Fibroblast of peridontal ligament (primary cell): ENCODE measurements around the gene RBM4.
A peak's percentile ranks its signal among the peaks of the same experiment; 100 is the strongest.
"Not testable (repeated sequence)": the region's sequence is repeated elsewhere in the genome, so short reads cannot be mapped to it uniquely, and the experiment has no call there.

Source experiments
- DNase-seq: peaks from one replicate; pipeline ENCODE4 v3.0.0-alpha.2; 2010; ENCODE audit errors: extremely low read depth

Gene RBM4

DNA sequence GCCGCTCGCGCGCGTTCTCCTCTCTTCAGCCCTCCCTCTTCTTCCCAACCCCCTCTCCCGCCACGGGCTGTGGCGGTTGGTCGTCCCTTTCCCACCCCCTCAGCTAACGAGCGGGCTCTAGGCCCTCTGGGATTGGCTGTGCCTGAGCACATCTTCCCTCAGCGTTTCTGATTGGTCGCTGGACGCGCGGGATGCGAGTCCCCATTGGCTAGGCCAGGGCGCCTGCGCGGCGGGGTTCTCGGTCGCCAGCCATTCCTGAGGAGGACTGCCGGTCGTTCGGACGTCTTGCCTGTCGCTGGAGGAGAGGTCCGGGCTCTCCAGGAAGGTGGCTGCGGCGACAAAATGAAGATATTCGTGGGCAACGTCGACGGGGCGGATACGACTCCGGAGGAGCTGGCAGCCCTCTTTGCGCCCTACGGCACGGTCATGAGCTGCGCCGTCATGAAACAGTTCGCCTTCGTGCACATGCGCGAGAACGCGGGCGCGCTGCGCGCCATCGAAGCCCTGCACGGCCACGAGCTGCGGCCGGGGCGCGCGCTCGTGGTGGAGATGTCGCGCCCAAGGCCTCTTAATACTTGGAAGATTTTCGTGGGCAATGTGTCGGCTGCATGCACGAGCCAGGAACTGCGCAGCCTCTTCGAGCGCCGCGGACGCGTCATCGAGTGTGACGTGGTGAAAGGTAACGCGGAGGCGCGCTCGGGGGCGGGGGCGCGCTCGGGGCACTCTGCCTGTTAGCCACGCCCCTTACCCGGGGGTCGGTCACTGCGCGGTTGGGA lies 21.9 kb upstream of the RBM4 start, which contains the start of gene RBM14:
TSS of gene RBM14 (plus strand) at position 252 of the 776 bp plus-strand sequence. CDS start at position 343, 91 bp downstream.
- DNase-seq: peak; percentile 99

- no peak for DNase-seq
Measured at GRCh38 chr11:66617155-66617834, 21.2 kb upstream of the RBM4 start.

GRCh38 chr11:66619080-66619554 lies 19.4 kb upstream of the RBM4 start:
- peak; percentile 77 for DNase-seq

- DNase-seq: no peak
Measured at GRCh38 chr11:66624450-66624849, 14.1 kb upstream of the RBM4 start.

DNA sequence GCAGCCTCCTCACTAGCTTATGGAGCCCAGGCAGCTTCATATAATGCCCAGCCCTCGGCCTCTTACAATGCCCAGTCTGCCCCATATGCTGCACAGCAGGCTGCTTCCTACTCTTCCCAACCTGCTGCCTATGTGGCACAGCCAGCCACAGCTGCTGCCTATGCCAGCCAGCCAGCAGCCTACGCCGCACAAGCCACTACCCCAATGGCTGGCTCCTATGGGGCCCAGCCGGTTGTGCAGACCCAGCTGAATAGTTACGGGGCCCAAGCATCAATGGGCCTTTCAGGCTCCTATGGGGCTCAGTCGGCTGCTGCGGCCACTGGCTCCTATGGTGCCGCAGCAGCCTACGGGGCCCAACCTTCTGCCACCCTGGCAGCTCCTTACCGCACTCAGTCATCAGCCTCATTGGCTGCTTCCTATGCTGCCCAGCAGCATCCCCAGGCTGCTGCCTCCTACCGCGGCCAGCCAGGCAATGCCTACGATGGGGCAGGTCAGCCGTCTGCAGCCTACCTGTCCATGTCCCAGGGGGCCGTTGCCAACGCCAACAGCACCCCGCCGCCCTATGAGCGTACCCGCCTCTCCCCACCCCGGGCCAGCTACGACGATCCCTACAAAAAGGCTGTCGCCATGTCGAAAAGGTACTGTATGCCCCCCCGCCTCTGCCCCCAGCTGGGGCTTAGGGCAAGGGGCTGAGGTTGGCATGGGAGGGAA lies 13.3 kb upstream of the RBM4 start:
- DNase-seq: no peak

DNA sequence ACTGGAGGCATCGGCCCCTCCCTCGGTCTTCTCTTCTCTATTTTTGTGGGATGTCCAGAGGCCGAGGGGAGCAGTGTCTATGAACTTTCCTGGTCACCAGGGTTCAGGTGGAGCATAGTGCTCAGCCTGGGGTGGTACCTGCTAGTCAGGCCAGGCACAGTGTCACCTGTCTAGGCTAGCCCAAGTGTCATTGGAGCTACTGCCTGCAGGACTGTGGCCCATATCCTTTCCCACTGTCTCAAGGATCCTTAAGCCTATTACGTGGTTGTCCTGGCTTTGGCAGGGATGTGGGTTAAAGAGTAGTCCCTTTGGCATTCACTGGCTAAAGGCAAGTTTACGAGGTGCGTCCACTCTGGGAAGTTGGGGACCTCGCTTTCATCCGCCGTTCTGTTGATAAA lies 12.8 kb upstream of the RBM4 start:
- no peak for DNase-seq

DNA sequence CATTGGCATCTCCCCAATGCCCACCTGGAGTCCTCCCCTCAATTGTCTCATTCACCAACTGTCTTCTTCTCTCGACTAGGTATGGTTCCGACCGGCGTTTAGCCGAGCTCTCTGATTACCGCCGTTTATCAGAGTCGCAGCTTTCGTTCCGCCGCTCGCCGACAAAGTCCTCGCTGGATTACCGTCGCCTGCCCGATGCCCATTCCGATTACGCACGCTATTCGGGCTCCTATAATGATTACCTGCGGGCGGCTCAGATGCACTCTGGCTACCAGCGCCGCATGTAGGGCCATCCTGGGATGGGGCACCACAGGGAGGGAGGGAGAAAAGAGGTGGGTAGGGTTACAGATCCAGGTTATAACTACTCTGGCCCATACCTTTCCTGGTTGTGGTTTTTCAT lies 12.1 kb upstream of the RBM4 start:
- no peak for DNase-seq

DNA sequence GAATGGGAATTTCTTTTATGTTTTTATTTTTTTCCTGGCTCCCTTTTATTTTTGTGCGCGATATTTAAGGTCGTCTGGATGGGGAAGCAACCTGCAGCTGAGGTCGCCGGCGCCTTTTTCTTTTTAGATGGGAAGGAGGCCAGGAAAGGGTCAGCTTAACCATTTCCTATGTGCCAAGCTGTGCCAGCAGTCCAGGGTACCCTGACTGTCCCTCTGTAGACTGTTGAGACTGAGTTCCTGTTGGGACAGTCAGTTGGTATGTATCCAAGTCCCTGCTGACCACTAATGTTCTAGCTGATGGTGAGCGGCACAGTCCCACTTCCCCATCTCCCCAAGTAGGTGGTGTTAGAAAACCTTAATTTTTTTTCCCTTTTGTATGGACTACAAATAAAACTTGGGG lies 11.6 kb upstream of the RBM4 start:
- DNase-seq: no peak

GRCh38 chr11:66628061-66628603 lies 10.4 kb upstream of the RBM4 start:
- DNase-seq: no peak

GRCh38 chr11:66629356-66629755 lies 9.1 kb upstream of the RBM4 start:
- DNase-seq: no peak

- DNase-seq: no peak
Measured at GRCh38 chr11:66631883-66632282, 6.6 kb upstream of the RBM4 start.

- DNase-seq: no peak
Measured at GRCh38 chr11:66632952-66633351, 5.6 kb upstream of the RBM4 start.

DNA sequence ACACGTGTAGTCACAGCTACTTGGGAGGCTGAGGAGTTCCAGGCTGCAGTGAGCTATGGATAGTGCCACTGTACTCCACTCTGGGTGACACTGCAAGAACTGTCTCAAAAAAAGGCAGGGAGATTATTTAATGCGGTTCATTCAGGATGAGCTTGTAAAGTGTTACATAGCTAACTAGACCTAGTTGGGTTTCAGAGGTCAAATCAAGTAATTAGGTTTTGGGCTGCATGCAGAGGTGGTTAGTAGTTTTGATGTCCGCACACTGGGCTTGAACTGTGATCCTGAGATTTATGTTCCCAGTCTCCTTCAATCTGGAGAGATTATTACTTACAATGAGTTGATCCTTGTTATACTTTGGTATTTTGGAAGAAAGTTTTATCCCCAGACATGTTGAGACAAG lies 2.1 kb upstream of the RBM4 start:
- no peak for DNase-seq

DNA sequence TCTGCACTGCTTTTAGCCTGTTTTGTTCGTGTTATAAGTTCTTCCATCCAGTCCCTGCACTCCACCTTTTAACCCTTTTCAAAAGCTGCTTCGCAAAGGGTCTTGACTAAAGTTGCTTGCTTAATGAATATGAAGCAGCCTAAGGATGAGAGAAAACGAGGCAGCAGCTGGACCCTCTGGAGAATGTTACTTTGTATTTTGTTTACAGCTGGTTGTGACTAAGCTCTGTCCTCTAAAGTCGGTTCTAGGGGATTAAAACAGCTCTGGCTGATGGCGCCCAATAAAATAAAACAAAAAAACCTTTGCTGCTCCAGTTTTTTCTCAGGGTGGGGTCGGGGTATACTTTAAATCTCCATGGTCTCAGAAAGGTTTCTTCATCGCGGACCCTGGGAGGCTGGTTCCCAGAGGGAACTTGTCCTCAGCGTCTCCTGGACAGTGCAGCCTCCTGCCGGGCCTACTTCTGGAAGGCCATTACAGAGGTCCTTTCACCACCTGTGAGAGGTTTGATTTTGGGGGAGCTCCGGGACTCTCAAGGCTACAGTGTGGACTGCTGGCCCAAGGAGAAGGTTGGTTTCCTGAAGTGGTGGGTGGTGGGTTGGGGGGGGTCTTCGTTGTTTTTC lies 836 bp upstream of the RBM4 start:
- DNase-seq: peak; percentile 13

GRCh38 chr11:66639066-66639813 lies 737 bp downstream of the RBM4 start:
- DNase-seq: peak; percentile 66

GRCh38 chr11:66639814-66640340 lies 1.4 kb downstream of the RBM4 start:
- DNase-seq: not testable (repeated sequence)

DNA sequence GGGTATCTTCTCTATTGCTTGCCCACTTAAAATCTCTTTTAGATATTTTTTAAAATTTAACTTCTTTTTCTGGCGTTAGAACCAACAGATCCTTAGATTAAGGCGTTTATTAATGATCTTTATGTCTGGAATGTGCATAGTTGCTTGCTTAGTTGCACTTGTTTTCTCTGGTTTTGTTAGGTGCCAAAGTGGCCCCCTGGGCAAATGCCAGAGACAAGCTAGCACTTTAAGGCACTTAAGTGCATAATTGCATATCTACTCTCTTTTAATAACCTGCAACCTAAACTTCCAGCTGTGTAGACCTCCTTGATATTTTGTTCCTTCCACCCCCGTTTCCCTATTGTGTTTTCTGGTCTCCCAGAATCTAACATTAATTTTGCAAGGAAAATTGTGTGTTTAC lies 3.3 kb downstream of the RBM4 start:
- no peak for DNase-seq

DNA sequence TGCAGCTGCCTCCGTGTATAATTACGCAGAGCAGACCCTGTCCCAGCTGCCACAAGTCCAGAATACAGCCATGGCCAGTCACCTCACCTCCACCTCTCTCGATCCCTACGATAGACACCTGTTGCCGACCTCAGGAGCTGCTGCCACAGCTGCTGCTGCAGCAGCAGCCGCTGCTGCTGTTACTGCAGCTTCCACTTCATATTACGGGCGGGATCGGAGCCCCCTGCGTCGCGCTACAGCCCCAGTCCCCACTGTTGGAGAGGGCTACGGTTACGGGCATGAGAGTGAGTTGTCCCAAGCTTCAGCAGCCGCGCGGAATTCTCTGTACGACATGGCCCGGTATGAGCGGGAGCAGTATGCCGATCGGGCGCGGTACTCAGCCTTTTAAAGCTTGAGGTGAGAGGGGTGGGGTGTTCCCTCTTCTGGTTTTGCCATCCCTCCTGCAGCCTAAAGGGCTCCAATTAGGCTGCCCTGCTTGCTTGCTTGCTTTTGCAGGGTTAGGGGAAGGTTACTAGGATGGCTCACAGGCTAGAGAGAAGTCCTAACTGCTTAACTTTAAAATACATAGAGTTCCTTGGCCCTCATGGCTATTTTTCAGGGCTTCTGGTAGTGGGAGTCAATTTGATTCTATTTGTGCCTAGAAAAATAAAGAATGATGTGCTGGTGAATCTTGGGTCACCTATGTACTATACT lies 5.4 kb downstream of the RBM4 start:
- DNase-seq: no peak

- no peak for DNase-seq
Measured at GRCh38 chr11:66646828-66647227, 8.3 kb downstream of the RBM4 start.

DNA sequence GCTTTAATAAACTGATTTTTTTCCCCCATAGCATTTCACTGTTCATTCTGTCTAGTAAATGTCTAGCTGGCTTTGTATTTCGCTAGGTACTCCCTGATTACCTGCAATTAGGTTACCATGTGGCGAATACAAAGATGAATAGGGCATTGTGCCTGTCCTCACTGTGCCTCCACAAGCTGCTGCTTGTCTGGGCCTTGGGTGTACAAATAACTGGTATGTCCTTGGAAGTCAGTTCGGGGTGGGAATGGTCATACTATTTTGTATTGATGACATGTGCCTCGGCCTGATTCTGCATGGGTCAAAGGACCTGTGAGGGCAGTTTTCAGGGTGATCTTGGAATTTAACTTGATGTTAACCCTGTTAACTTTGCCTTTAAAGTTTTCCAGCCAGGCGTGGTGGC lies 11.4 kb downstream of the RBM4 start:
- DNase-seq: no peak
